ENCODE data around the gene PTPRN2. TPM values are rescaled to one million over a fixed set of nuclear protein-coding genes. Genes with fewer than 3 reads are reported as not detected.

The PTPRN2 gene
- total RNA-seq, 1 donor from 2014 or later, result 1.8 TPM

GRCh38 chr7:157509226-157509625, 1078.4 kb downstream of the PTPRN2 start:
- no peak overlapping the region for H3K27ac Mint-ChIP-seq
- no peaks in the 10 kb centered on the region for H3K36me3 Mint-ChIP-seq (ENCODE audit: low read depth)
- peaks cover 26% of the 10 kb centered on the region for H3K27me3 Mint-ChIP-seq
- no peak overlapping the region for H3K4me3 Mint-ChIP-seq
- H3K4me1 Mint-ChIP-seq, result no peaks in the 10 kb centered on the region
- intact Hi-C loops (cut with micrococcal nuclease), result no loop called here
- H3K9me3 Mint-ChIP-seq, result peaks cover 5% of the 10 kb centered on the region
- DNase-seq, result no peak
- ChIA-PET CTCF (no interaction called here), POLR2A (no interaction called here)
- ATAC-seq (ENCODE audit: low read depth), result no peak
- TF ChIP-seq, protein P1, sequence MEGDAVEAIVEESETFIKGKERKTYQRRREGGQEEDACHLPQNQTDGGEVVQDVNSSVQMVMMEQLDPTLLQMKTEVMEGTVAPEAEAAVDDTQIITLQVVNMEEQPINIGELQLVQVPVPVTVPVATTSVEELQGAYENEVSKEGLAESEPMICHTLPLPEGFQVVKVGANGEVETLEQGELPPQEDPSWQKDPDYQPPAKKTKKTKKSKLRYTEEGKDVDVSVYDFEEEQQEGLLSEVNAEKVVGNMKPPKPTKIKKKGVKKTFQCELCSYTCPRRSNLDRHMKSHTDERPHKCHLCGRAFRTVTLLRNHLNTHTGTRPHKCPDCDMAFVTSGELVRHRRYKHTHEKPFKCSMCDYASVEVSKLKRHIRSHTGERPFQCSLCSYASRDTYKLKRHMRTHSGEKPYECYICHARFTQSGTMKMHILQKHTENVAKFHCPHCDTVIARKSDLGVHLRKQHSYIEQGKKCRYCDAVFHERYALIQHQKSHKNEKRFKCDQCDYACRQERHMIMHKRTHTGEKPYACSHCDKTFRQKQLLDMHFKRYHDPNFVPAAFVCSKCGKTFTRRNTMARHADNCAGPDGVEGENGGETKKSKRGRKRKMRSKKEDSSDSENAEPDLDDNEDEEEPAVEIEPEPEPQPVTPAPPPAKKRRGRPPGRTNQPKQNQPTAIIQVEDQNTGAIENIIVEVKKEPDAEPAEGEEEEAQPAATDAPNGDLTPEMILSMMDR (IDR thresholded peaks at IDR 0.05), result no peak

- ATAC-seq (ENCODE audit: low read depth) (no peak), DNase-seq (no peak)
- TF ChIP-seq, protein P1 (IDR thresholded peaks at IDR 0.05), result no peak
- intact Hi-C loops (cut with micrococcal nuclease), result no loop called here
- H3K27ac Mint-ChIP-seq, result no peak overlapping the region
- ChIA-PET POLR2A (no interaction called here), CTCF (no interaction called here)
- H3K27me3 Mint-ChIP-seq, result peaks cover 29% of the 10 kb centered on the region
- H3K36me3 Mint-ChIP-seq (ENCODE audit: low read depth), result no peaks in the 10 kb centered on the region
- peaks cover 5% of the 10 kb centered on the region for H3K9me3 Mint-ChIP-seq
- no peaks in the 10 kb centered on the region for H3K4me1 Mint-ChIP-seq
- no peak overlapping the region for H3K4me3 Mint-ChIP-seq
Measured at GRCh38 chr7:157508477-157508881, 1079.1 kb downstream of the PTPRN2 start.

DNA sequence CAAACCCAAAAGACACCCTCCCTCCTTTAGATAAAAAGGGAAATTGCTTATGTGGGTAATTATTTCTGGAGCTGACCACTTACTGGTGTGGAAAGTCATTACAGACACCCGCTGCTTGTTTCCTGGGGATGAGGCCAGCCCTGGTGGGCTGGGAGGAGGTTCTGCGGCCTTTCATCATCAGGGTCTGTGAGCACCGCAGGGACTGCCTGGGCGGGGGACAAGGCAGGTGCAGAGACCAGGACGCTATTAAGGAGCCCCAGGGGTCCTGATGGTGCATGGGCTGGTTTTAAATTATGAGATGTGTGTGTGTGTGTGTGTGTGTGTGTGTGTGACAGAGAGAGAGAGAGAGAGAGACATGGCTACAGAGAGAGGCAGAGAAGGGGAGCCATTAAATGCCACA, 1079.6 kb downstream of the PTPRN2 start:
- Mint-ChIP-seq H3K36me3 (ENCODE audit: low read depth) (no peaks in the 10 kb centered on the region), H3K4me1 (peaks cover 3% of the 10 kb centered on the region), H3K27ac (no peak overlapping the region), H3K4me3 (no peak overlapping the region), H3K27me3 (peaks cover 31% of the 10 kb centered on the region), H3K9me3 (peaks cover 5% of the 10 kb centered on the region)
- no peak for ATAC-seq (ENCODE audit: low read depth)
- POLR2A ChIA-PET, result no interaction called here
- DNase-seq, result no peak
- intact Hi-C loops (cut with micrococcal nuclease), result no loop called here
- CTCF ChIA-PET, result no interaction called here
- TF ChIP-seq, protein P1 (IDR thresholded peaks at IDR 0.05), result no peak

DNA sequence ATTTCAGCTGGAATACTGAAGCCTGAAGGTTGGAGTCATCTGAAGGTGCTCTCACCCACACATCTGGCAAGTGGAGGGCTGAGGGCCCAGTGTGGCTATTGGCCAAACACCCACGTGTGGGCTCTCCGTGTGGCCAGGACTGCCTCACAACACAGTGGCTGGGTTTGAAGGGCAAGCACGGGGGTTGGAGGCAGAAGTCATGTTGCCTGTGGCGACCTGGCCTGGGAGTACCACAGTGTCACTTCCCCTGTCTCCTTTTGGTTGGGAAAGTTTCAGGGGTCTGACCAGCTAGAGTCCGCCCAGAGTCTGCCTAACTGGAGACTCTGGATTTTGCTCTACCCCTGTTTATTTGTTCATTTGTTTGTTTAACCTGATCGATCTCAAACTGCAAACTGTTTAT, 1081.4 kb downstream of the PTPRN2 start:
- TF ChIP-seq, protein P1 (IDR thresholded peaks at IDR 0.05), result no peak
- Mint-ChIP-seq H3K4me3 (no peak overlapping the region), H3K9me3 (peaks cover 3% of the 10 kb centered on the region), H3K27me3 (peaks cover 33% of the 10 kb centered on the region), H3K27ac (no peak overlapping the region), H3K36me3 (ENCODE audit: low read depth) (no peaks in the 10 kb centered on the region), H3K4me1 (peaks cover 6% of the 10 kb centered on the region)
- intact Hi-C loops (cut with micrococcal nuclease), result no loop called here
- ATAC-seq (ENCODE audit: low read depth) (no peak), DNase-seq (no peak)
- POLR2A ChIA-PET, result no interaction called here
- CTCF ChIA-PET, result no interaction called here

DNA sequence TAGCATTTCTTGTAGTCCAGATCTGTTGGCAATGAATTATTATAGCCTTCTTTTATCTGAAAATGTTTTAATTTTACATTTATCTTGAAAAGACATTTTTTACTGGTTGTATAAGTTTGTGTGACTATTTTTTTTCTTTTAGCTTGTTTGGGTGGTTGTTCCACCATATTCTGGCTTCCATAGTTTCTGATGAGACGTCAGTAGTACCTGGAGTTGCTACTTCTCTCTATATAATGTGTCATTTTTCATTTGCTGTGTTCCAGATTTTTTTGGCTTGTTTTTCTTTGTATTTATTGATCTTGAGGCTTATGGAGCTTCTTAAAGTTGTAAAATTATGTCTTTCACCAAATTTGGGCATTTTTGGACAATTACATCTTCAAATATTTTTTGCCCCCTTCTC, 1082.0 kb downstream of the PTPRN2 start:
- no peak overlapping the region for H3K27ac Mint-ChIP-seq
- H3K27me3 Mint-ChIP-seq, result peaks cover 33% of the 10 kb centered on the region
- H3K36me3 Mint-ChIP-seq (ENCODE audit: low read depth), result no peaks in the 10 kb centered on the region
- H3K4me1 Mint-ChIP-seq, result peaks cover 6% of the 10 kb centered on the region
- TF ChIP-seq, protein P1 (IDR thresholded peaks at IDR 0.05), result no peak
- DNase-seq (no peak), ATAC-seq (ENCODE audit: low read depth) (no peak)
- ChIA-PET CTCF (no interaction called here), POLR2A (no interaction called here)
- H3K9me3 Mint-ChIP-seq, result peaks cover 3% of the 10 kb centered on the region
- H3K4me3 Mint-ChIP-seq, result no peak overlapping the region
- intact Hi-C loops (cut with micrococcal nuclease), result no loop called here
